GM10266 (cell line): ENCODE measurements around the gene C1QTNF8.

Experiments used
- DNase-seq: peaks from one replicate; pipeline ENCODE4 v3.0.0; 2012; ENCODE audit errors: extremely low spot score
- CTCF ChIP-seq: IDR thresholded peaks from 2 replicates; pipeline ENCODE4 v1.5.1; 2012; ENCODE audit warnings: mild to moderate bottlenecking, low read depth; ENCODE audit not compliant: control insufficient read depth, insufficient read depth; ENCODE audit errors: missing control alignments

C1QTNF8 gene

GRCh38 chr16:1077877-1078578 is 18.0 kb downstream of the C1QTNF8 start:
- DNase-seq: no peak
- TF ChIP-seq CTCF: no peak

GRCh38 chr16:1076801-1077576 is 19.1 kb downstream of the C1QTNF8 start:
- TF ChIP-seq CTCF: no peak
- no peak for DNase-seq

GRCh38 chr16:1075546-1075945 is 20.5 kb downstream of the C1QTNF8 start:
- no peak for TF ChIP-seq CTCF
- no peak for DNase-seq

GRCh38 chr16:1074379-1074649 is 21.7 kb downstream of the C1QTNF8 start:
- no peak for DNase-seq
- no peak for TF ChIP-seq CTCF

- no peak for DNase-seq
- no peak for TF ChIP-seq CTCF
These were observed 22.3 kb downstream of the C1QTNF8 start for GRCh38 chr16:1073566-1074378.

GRCh38 chr16:1073262-1073558 is 22.8 kb downstream of the C1QTNF8 start:
- no peak for TF ChIP-seq CTCF
- DNase-seq: no peak
